OCI-LY7 (cell line): Measurements from ENCODE around the gene COL4A4. TPM values are rescaled to one million over a fixed set of nuclear protein-coding genes. Genes with fewer than 3 reads are reported as not detected.

ENCODE experiments used
- BruUV-seq: library from RNA; stranded (reverse); fragments of 400-500 nt; replicated peaks from 2 replicates; lab custom pipeline; 2021; lab: Mats Ljungman, UMichigan
- CTCF ChIA-PET: fragments of 300-600 bp; sonication (Branson Sonifier 250); formaldehyde crosslinking; loops from one replicate; lab custom pipeline; 2022; ENCODE audit warnings: antibody characterized with exemption; ENCODE audit not compliant: unreplicated experiment; lab: Charles Lee
- POLR2A ChIA-PET: fragments of 300-600 bp; sonication (Branson Sonifier 250); formaldehyde crosslinking; loops from one replicate; lab custom pipeline; 2022; ENCODE audit warnings: antibody characterized with exemption; lab: Charles Lee
- DNase-seq: peaks from one replicate; pipeline ENCODE4 v3.0.0-alpha.2; 2015; ENCODE audit warnings: low spot score
- H2AFZ ChIP-seq: fragments of 200-600 bp; sonication (generic), shearing (Covaris generic); 2 replicates; pipeline ENCODE4 v1.6.1; 2014; ENCODE audit warnings: mild to moderate bottlenecking, antibody characterized with exemption, low read length, moderate library complexity
- H3K27ac ChIP-seq: fragments of 200-600 bp; sonication (generic); 2 replicates; pipeline ENCODE4 v1.5.1; 2014; ENCODE audit warnings: mixed run types, low read depth, mild to moderate bottlenecking, moderate library complexity, low read length, inconsistent platforms; ENCODE audit not compliant: poor library complexity, severe bottlenecking
- H3K36me3 ChIP-seq: fragments of 200-600 bp; sonication (generic); 2 replicates; pipeline ENCODE4 v1.6.1; 2014; ENCODE audit warnings: mild to moderate bottlenecking, antibody characterized with exemption, low read length, moderate library complexity, mixed read lengths; ENCODE audit not compliant: insufficient read depth
- H3K4me1 ChIP-seq: fragments of 200-600 bp; sonication (generic); 2 replicates; pipeline ENCODE4 v1.5.1; 2014; ENCODE audit warnings: mild to moderate bottlenecking, low read length; ENCODE audit not compliant: insufficient read depth, poor library complexity, severe bottlenecking
- H3K4me2 ChIP-seq: fragments of 200-600 bp; sonication (generic); 2 replicates; pipeline ENCODE4 v1.6.1; 2014; ENCODE audit warnings: mild to moderate bottlenecking, low read length
- H3K4me3 ChIP-seq: fragments of 200-600 bp; sonication (generic); 2 replicates; pipeline ENCODE4 v1.5.1; 2014; ENCODE audit warnings: mild to moderate bottlenecking, low read depth, low read length; ENCODE audit not compliant: poor library complexity, severe bottlenecking
- H3K79me2 ChIP-seq: fragments of 200-600 bp; sonication (generic); 2 replicates; pipeline ENCODE4 v1.6.1; 2016; ENCODE audit warnings: low read depth, mild to moderate bottlenecking, low read length, moderate library complexity, mixed read lengths; ENCODE audit not compliant: insufficient read depth
- H3K9me2 ChIP-seq: fragments of 200-600 bp; sonication (generic); 2 replicates; pipeline ENCODE4 v1.6.1; 2016; ENCODE audit warnings: mild to moderate bottlenecking, low read length, mixed read lengths; ENCODE audit not compliant: insufficient read depth
- H3K9me3 ChIP-seq: fragments of 200-600 bp; sonication (generic); 2 replicates; pipeline ENCODE4 v1.6.1; 2014; ENCODE audit warnings: mild to moderate bottlenecking, mixed run types, low read length, mixed read lengths
- H4K20me1 ChIP-seq: fragments of 200-600 bp; sonication (generic); 2 replicates; pipeline ENCODE4 v1.6.1; 2014; ENCODE audit warnings: mild to moderate bottlenecking, antibody characterized with exemption, low read length, moderate library complexity, mixed read lengths; ENCODE audit not compliant: insufficient read depth
- CTCF ChIP-seq: fragments of 200-600 bp; sonication (generic); conservative IDR thresholded peaks from 2 replicates; pipeline ENCODE4 v1.5.1; 2014; ENCODE audit warnings: mild to moderate bottlenecking, antibody characterized with exemption, low read length, moderate library complexity, mixed read lengths
- EZH2phosphoT487 ChIP-seq: fragments of 200-600 bp; sonication (generic); IDR thresholded peaks from 2 replicates; pipeline ENCODE4 v1.6.1; 2018; ENCODE audit warnings: low read depth, borderline replicate concordance, mild to moderate bottlenecking, mixed run types, antibody characterized with exemption, low read length, moderate library complexity, mixed read lengths
- intact Hi-C: fragments of 100-400 bp; cut with micrococcal nuclease; formaldehyde crosslinking; loops from one replicate; pipeline ENCODE4 v1.10.0; 2022; ENCODE audit not compliant: unreplicated experiment
- small RNA-seq: library from RNA; depleted of rRNA; stranded (forward); fragments of <200 nt; gene quantifications from one replicate; pipeline ENCODE3, GENCODE V24; 2014
- total RNA-seq, 2 experiments: library from RNA; depleted of rRNA in 1 of 2; stranded (reverse); fragments of >200 nt in 1 of 2; shearing (Covaris generic) in 1 of 2; gene quantifications; 2 replicates each; pipeline ENCODE4 v1.2.3, GENCODE V29; 2014 to 2022

Gene COL4A4
- total RNA-seq, 2 experiments from 2014 or later: 0.16 to 7.0 TPM

- H2AFZ ChIP-seq: no peak overlapping the region
- peaks cover 5% of the 10 kb centered on the region; the same call in 1 of the 2 replicates for H3K9me3 ChIP-seq
- no TSS peak for BruUV-seq
- no peak overlapping the region for H3K4me2 ChIP-seq
- no peaks in the 10 kb centered on the region for H3K9me2 ChIP-seq
- DNase-seq: no peak
- H3K4me1 ChIP-seq: peaks cover 6% of the 10 kb centered on the region
- CTCF ChIA-PET: no interaction called here
- no peaks in the 10 kb centered on the region for H3K79me2 ChIP-seq
- 0 out of 2 replicates have a peak, but pooled peaks cover 4% of the 10 kb centered on the region for H3K36me3 ChIP-seq
- POLR2A ChIA-PET: interaction anchor here (0.8 to 2.0 kb wide), 5 partner anchors 10 to 112 kb away, joined by 3 to 7 read pairs (median 4); no protein-coding TSS in a partner anchor
- no peak overlapping the region for H3K27ac ChIP-seq
- intact Hi-C loops: no loop called here
- no peak for TF ChIP-seq EZH2phosphoT487
- TF ChIP-seq CTCF: no peak
- no peaks in the 10 kb centered on the region for H4K20me1 ChIP-seq
- H3K4me3 ChIP-seq: no peak overlapping the region
Observed at GRCh38 chr2:226953206-226953605, 210.8 kb downstream of the COL4A4 start.

Small RNA genes lying within 50 kb of the gene (small RNA-seq; reads per million reads assigned to genes)
- not detected for gene RF00554

Other genes starting within 250 kb of the COL4A4 start
- gene COL4A3, start 419 bp upstream of the COL4A4 start, total RNA-seq (2014; rRNA removed; shearing (Covaris generic)): 0.05 and 0.06 TPM in 2 replicates
- gene COL4A3, start 419 bp upstream of the COL4A4 start, total RNA-seq (2022): 7.2 and 10.9 TPM in 2 replicates
- 64.4 and 66.6 TPM in 2 replicates for gene MFF, start 161.0 kb upstream of the COL4A4 start, total RNA-seq (2014; rRNA removed; shearing (Covaris generic))
- 72.1 and 76.4 TPM in 2 replicates for gene MFF, start 161.0 kb upstream of the COL4A4 start, total RNA-seq (2022)
- gene TM4SF20, start 215.1 kb upstream of the COL4A4 start, total RNA-seq (2014; rRNA removed; shearing (Covaris generic)): not detected in 2 replicates
- not detected in 2 replicates for gene TM4SF20, start 215.1 kb upstream of the COL4A4 start, total RNA-seq (2022)
- gene SCYGR1, start 223.7 kb upstream of the COL4A4 start, total RNA-seq (2014; rRNA removed; shearing (Covaris generic)): not detected in 2 replicates
- gene SCYGR1, start 223.7 kb upstream of the COL4A4 start, total RNA-seq (2022): not detected in 2 replicates